NT2/D1 (cell line): ENCODE results near the gene RELN.

Experiments used
- DNase-seq: peaks from one replicate; pipeline ENCODE4 v3.0.0-alpha.2; 2011; ENCODE audit warnings: low read depth, low spot score
- H3K27me3 ChIP-seq: 2 replicates; pipeline ENCODE4 v1.6.0; 2011; ENCODE audit warnings: mild to moderate bottlenecking; ENCODE audit not compliant: insufficient read length, insufficient read depth
- H3K36me3 ChIP-seq: 2 replicates; pipeline ENCODE4 v1.6.1; 2011; ENCODE audit warnings: mild to moderate bottlenecking, low read length, mixed read lengths; ENCODE audit not compliant: insufficient read depth, insufficient read length
- H3K4me1 ChIP-seq: 2 replicates; pipeline ENCODE4 v1.5.1; 2011; ENCODE audit not compliant: insufficient read depth, insufficient read length
- H3K4me3 ChIP-seq: 2 replicates; pipeline ENCODE4 v1.5.1; 2011; ENCODE audit warnings: low read depth; ENCODE audit not compliant: insufficient read length
- H3K9ac ChIP-seq: 2 replicates; pipeline ENCODE4 v1.6.0; 2011; ENCODE audit warnings: low read depth; ENCODE audit not compliant: insufficient read length
- H3K9me3 ChIP-seq: 2 replicates; pipeline ENCODE4 v1.5.1; 2011; ENCODE audit warnings: mild to moderate bottlenecking, low read length; ENCODE audit not compliant: insufficient read depth
- SUZ12 ChIP-seq: IDR thresholded peaks from 2 replicates; pipeline ENCODE4 v1.6.1; 2011; ENCODE audit not compliant: insufficient read length, insufficient read depth; ENCODE audit errors: extremely low read depth
- YY1 ChIP-seq: IDR thresholded peaks from 2 replicates; pipeline ENCODE4 v1.6.1; 2011; ENCODE audit not compliant: insufficient read length, insufficient read depth
- ZNF274 ChIP-seq: IDR thresholded peaks from 2 replicates; pipeline ENCODE4 v1.6.1; 2011; ENCODE audit warnings: mild to moderate bottlenecking, low read depth, low read length

Gene RELN

GRCh38 chr7:103990991-103991390 is 1.5 kb upstream of the RELN start:
- no peak overlapping the region for H3K4me3 ChIP-seq
- H3K27me3 ChIP-seq, result peaks cover 51% of the 10 kb centered on the region
- no peaks in the 10 kb centered on the region for H3K4me1 ChIP-seq
- no peak overlapping the region for H3K9ac ChIP-seq
- H3K36me3 ChIP-seq, result no peaks in the 10 kb centered on the region
- H3K9me3 ChIP-seq, result no peaks in the 10 kb centered on the region
- DNase-seq, result no peak
- no peak for TF ChIP-seq ZNF274
- TF ChIP-seq SUZ12, result no peak
- no peak for TF ChIP-seq YY1

- Histone ChIP-seq H3K9ac (peak overlapping the region; percentile 67), H3K4me3 (peak overlapping the region; percentile 45), H3K9me3 (no peaks in the 10 kb centered on the region), H3K27me3 (peaks cover 51% of the 10 kb centered on the region), H3K4me1 (no peaks in the 10 kb centered on the region), H3K36me3 (no peaks in the 10 kb centered on the region)
- DNase-seq, result no peak
- TF ChIP-seq ZNF274 (no peak), YY1 (no peak), SUZ12 (no peak)
These were observed 618 bp upstream of the RELN start for GRCh38 chr7:103989785-103990767.

- Histone ChIP-seq H3K4me1 (no peaks in the 10 kb centered on the region), H3K4me3 (peak overlapping the region; percentile 43), H3K9ac (no peak overlapping the region), H3K9me3 (no peaks in the 10 kb centered on the region), H3K27me3 (peaks cover 51% of the 10 kb centered on the region), H3K36me3 (no peaks in the 10 kb centered on the region)
- TF ChIP-seq ZNF274 (no peak), YY1 (no peak), SUZ12 (peak; percentile 40)
- DNase-seq, result no peak
These were observed 824 bp downstream of the RELN start for GRCh38 chr7:103988468-103989199.

GRCh38 chr7:103987451-103987850 is 2.0 kb downstream of the RELN start:
- Histone ChIP-seq H3K36me3 (no peaks in the 10 kb centered on the region), H3K4me1 (no peaks in the 10 kb centered on the region), H3K9me3 (no peaks in the 10 kb centered on the region), H3K4me3 (no peak overlapping the region), H3K9ac (no peak overlapping the region), H3K27me3 (peaks cover 49% of the 10 kb centered on the region)
- no peak for TF ChIP-seq YY1
- TF ChIP-seq ZNF274, result no peak
- TF ChIP-seq SUZ12, result no peak
- DNase-seq, result no peak

- H3K27me3 ChIP-seq, result peaks cover 31% of the 10 kb centered on the region
- H3K4me1 ChIP-seq, result no peaks in the 10 kb centered on the region
- TF ChIP-seq SUZ12, result no peak
- no peak overlapping the region for H3K4me3 ChIP-seq
- DNase-seq, result no peak
- H3K36me3 ChIP-seq, result no peaks in the 10 kb centered on the region
- H3K9me3 ChIP-seq, result no peaks in the 10 kb centered on the region
- no peak overlapping the region for H3K9ac ChIP-seq
These were observed 3.8 kb downstream of the RELN start for GRCh38 chr7:103985565-103986126.

GRCh38 chr7:103984050-103984449 is 5.4 kb downstream of the RELN start:
- H3K9ac ChIP-seq, result no peak overlapping the region
- DNase-seq, result no peak
- no peaks in the 10 kb centered on the region for H3K9me3 ChIP-seq
- H3K4me1 ChIP-seq, result no peaks in the 10 kb centered on the region
- H3K4me3 ChIP-seq, result no peak overlapping the region
- TF ChIP-seq YY1, result no peak
- no peak for TF ChIP-seq SUZ12
- TF ChIP-seq ZNF274, result no peak
- H3K36me3 ChIP-seq, result no peaks in the 10 kb centered on the region
- H3K27me3 ChIP-seq, result peaks cover 23% of the 10 kb centered on the region

- Histone ChIP-seq H3K9ac (no peak overlapping the region), H3K4me1 (no peaks in the 10 kb centered on the region), H3K27me3 (peaks cover 16% of the 10 kb centered on the region), H3K36me3 (no peaks in the 10 kb centered on the region), H3K4me3 (no peak overlapping the region), H3K9me3 (no peaks in the 10 kb centered on the region)
- TF ChIP-seq YY1 (no peak), SUZ12 (no peak), ZNF274 (no peak)
- no peak for DNase-seq
These were observed 6.1 kb downstream of the RELN start for GRCh38 chr7:103983201-103983977.
